Naive thymus-derived CD4-positive, alpha-beta T cell (primary cell): ENCODE results near the gene FCAR. TPM values are rescaled to one million over a fixed set of nuclear protein-coding genes. Genes with fewer than 3 reads are reported as not detected.
A peak's percentile ranks its signal among the peaks of the same experiment; 100 is the strongest.
"Not testable (repeated sequence)": the region's sequence is repeated elsewhere in the genome, so short reads cannot be mapped to it uniquely, and the experiment has no call there.

ENCODE experiments used
- ATAC-seq: fragments of 150-1000 bp; cut with Tn5 transposase; 2 replicates; pipeline ENCODE4 v1.10.0; 2021; ENCODE audit warnings: mild to moderate bottlenecking, moderate library complexity
- CTCF ChIA-PET: fragments of 350-600 bp; sonication (Branson Sonifier 250); formaldehyde crosslinking; loops from one replicate; lab custom pipeline; 2021; ENCODE audit warnings: antibody characterized with exemption; lab: Charles Lee
- POLR2A ChIA-PET: fragments of 350-600 bp; sonication (Branson Sonifier 250); formaldehyde crosslinking; loops from one replicate; lab custom pipeline; 2021; ENCODE audit warnings: antibody characterized with exemption, inconsistent platforms; lab: Charles Lee
- DNase-seq, 9 donors: peaks; one replicate each; pipeline versions ENCODE4 v3.0.0 to v3.0.0-alpha.2; 2020 to 2022; ENCODE audit warnings: mixed read lengths in 1 of 9
- H3K27ac ChIP-seq: one replicate; pipeline ENCODE4 v1.7.0; 2013; ENCODE audit warnings: mild to moderate bottlenecking, low read depth, low read length, moderate library complexity
- H3K27me3 ChIP-seq, 2 donors: one replicate each; pipeline ENCODE4 v1.7.0; 2013; ENCODE audit warnings: low read length in 2 of 2, mild to moderate bottlenecking in 2 of 2, moderate library complexity in 2 of 2; ENCODE audit not compliant: control insufficient read depth in 2 of 2, insufficient read depth in 2 of 2
- H3K36me3 ChIP-seq, 3 experiments: 1 replicate in 2 of 3; 2 replicates in 1 of 3; pipeline ENCODE4 v1.7.0; 2013; ENCODE audit warnings: low read length in 3 of 3, mild to moderate bottlenecking in 3 of 3, moderate library complexity in 1 of 3; ENCODE audit not compliant: insufficient read depth in 3 of 3, control insufficient read depth in 2 of 3
- H3K4me1 ChIP-seq, 2 donors: one replicate each; pipeline ENCODE4 v1.7.0; 2013; ENCODE audit warnings: low read length in 2 of 2, mild to moderate bottlenecking in 2 of 2, moderate library complexity in 1 of 2; ENCODE audit not compliant: control insufficient read depth in 2 of 2, insufficient read depth in 2 of 2
- H3K4me3 ChIP-seq: 2 replicates; pipeline ENCODE4 v1.7.0; 2013; ENCODE audit warnings: mild to moderate bottlenecking, low read length
- H3K9me3 ChIP-seq, 3 experiments: 1 replicate in 2 of 3; 2 replicates in 1 of 3; pipeline ENCODE4 v1.7.0; 2013; ENCODE audit warnings: low read length in 3 of 3; ENCODE audit not compliant: control insufficient read depth in 2 of 3
- H3K27ac Mint-ChIP-seq, 9 donors: one replicate each; pipeline ENCODE4 v1.8.0; 2020 to 2022; ENCODE audit warnings: mixed read lengths in 9 of 9, mild to moderate bottlenecking in 8 of 9, moderate library complexity in 5 of 9, inconsistent platforms in 2 of 9
- H3K27me3 Mint-ChIP-seq, 5 donors: one replicate each; pipeline ENCODE4 v1.8.0; 2021 to 2022; ENCODE audit warnings: mixed read lengths in 5 of 5, mild to moderate bottlenecking in 1 of 5
- H3K36me3 Mint-ChIP-seq, 5 donors: one replicate each; pipeline ENCODE4 v1.8.0; 2020 to 2022; ENCODE audit warnings: mixed read lengths in 5 of 5, mild to moderate bottlenecking in 3 of 5, inconsistent platforms in 1 of 5
- H3K4me1 Mint-ChIP-seq, 7 donors: one replicate each; pipeline ENCODE4 v1.8.0; 2020 to 2022; ENCODE audit warnings: mixed read lengths in 7 of 7, mild to moderate bottlenecking in 3 of 7, inconsistent platforms in 1 of 7
- H3K4me3 Mint-ChIP-seq, 10 donors: one replicate each; pipeline ENCODE4 v1.8.0; 2020 to 2022; ENCODE audit warnings: mild to moderate bottlenecking in 10 of 10, mixed read lengths in 10 of 10, moderate library complexity in 6 of 10, inconsistent platforms in 2 of 10
- H3K9me3 Mint-ChIP-seq, 11 donors: one replicate each; pipeline ENCODE4 v1.8.0; 2020 to 2022; ENCODE audit warnings: mixed read lengths in 11 of 11, mild to moderate bottlenecking in 4 of 11, inconsistent platforms in 1 of 11, moderate library complexity in 1 of 11
- intact Hi-C, 2 donors: fragments of 100-400 bp; cut with micrococcal nuclease; formaldehyde crosslinking; loops; one replicate each; pipeline ENCODE4 v1.15.1; 2023
- polyA plus RNA-seq, 2 donors: library from polyadenylated mRNA; unstranded; fragments of 300-500 nt; fragmentation: Illumina TruSeq; gene quantifications; one replicate each; pipeline ENCODE4 v1.2.3, GENCODE V29; 2021
- total RNA-seq, 6 experiments: library from RNA in 5 of 6; stranded (reverse) in 5 of 6; gene quantifications; 1 replicate in 5 of 6; 2 replicates in 1 of 6; pipeline ENCODE4 v1.2.3 and lab custom pipeline; 2021 to 2026

The FCAR gene
- total and polyA plus RNA-seq, 7 experiments from 2014 or later: 8.5 to 110 TPM; not detected in 5

- H3K27ac ChIP-seq, H3K36me3 Mint-ChIP-seq, H3K36me3 ChIP-seq, H3K4me1 ChIP-seq, ATAC-seq, H3K4me1 Mint-ChIP-seq, H3K27ac Mint-ChIP-seq, H3K4me3 ChIP-seq, intact Hi-C loops, CTCF ChIA-PET, DNase-seq, H3K4me3 Mint-ChIP-seq, H3K27me3 ChIP-seq, H3K9me3 ChIP-seq, POLR2A ChIA-PET: not testable (repeated sequence)
- Mint-ChIP-seq H3K27me3 (peaks cover 0 to 32% (median 17%) of the 10 kb centered on the region in 5 donors), H3K9me3 (peaks cover 0 to 29% (median 9%) of the 10 kb centered on the region in 11 donors)
Measured at GRCh38 chr19:54843171-54843570, 30.9 kb upstream of the FCAR start.

GRCh38 chr19:54850061-54850640 lies 23.9 kb upstream of the FCAR start, which contains the start of gene KIR3DL2:
TSS of gene KIR3DL2 (plus strand) at chr19:54850443. CDS start at chr19:54850476, 33 bp downstream.
- H3K27ac Mint-ChIP-seq: peak within 1 kb of the TSS in 2 of 9 donors; percentile 5 to 45

GRCh38 chr19:54850930-54851329 lies 23.1 kb upstream of the FCAR start:
- no peak for ATAC-seq
- H3K4me3 Mint-ChIP-seq: no peak overlapping the region
- CTCF ChIA-PET: no interaction called here

More at GRCh38 chr19:54850061-54850640, 23.9 kb upstream of the FCAR start, which contains the start of gene KIR3DL2:
- H3K36me3 Mint-ChIP-seq, intact Hi-C loops, POLR2A ChIA-PET, H3K4me1 ChIP-seq, H3K27me3 ChIP-seq, H3K4me1 Mint-ChIP-seq, CTCF ChIA-PET, H3K4me3 ChIP-seq, H3K36me3 ChIP-seq, H3K27ac ChIP-seq, ATAC-seq, H3K9me3 ChIP-seq: not testable (repeated sequence)
- peak within 1 kb of the TSS in 1 of 10 donors; percentile 60 for H3K4me3 Mint-ChIP-seq
- peaks cover 0 to 25% (median 9%) of the 10 kb centered on the region in 11 donors for H3K9me3 Mint-ChIP-seq
- H3K27me3 Mint-ChIP-seq: peaks cover 0 to 49% (median 29%) of the 10 kb centered on the region in 5 donors
- DNase-seq: peak in 1 of 9 donors; percentile 0

GRCh38 chr19:54851353-54851752 lies 22.7 kb upstream of the FCAR start:
- Histone ChIP-seq H3K27ac (no peak overlapping the region), H3K27me3 (no peaks in the 10 kb centered on the region), H3K4me3 (no peak overlapping the region), H3K9me3 (no peaks in the 10 kb centered on the region), H3K36me3 (no peaks in the 10 kb centered on the region), H3K4me1 (no peaks in the 10 kb centered on the region)
- POLR2A ChIA-PET: no interaction called here
- CTCF ChIA-PET: no interaction called here
- intact Hi-C loops: no loop called here
- peaks cover 0 to 4% (median 0%) of the 10 kb centered on the region in 5 donors for H3K36me3 Mint-ChIP-seq
- no peak overlapping the region for H3K27ac Mint-ChIP-seq
- H3K4me1 Mint-ChIP-seq: peaks cover 0 to 9% (median 0%) of the 10 kb centered on the region in 7 donors
- ATAC-seq (peak; percentile 48), DNase-seq (no peak)
- H3K9me3 Mint-ChIP-seq: peaks cover 0 to 17% (median 8%) of the 10 kb centered on the region in 11 donors
- H3K4me3 Mint-ChIP-seq: no peak overlapping the region
- H3K27me3 Mint-ChIP-seq: peaks cover 0 to 56% (median 23%) of the 10 kb centered on the region in 5 donors

More at GRCh38 chr19:54850930-54851329, 23.1 kb upstream of the FCAR start:
- POLR2A ChIA-PET: no interaction called here
- Mint-ChIP-seq H3K9me3 (peaks cover 0 to 19% (median 9%) of the 10 kb centered on the region in 11 donors), H3K36me3 (peaks cover 0 to 4% (median 0%) of the 10 kb centered on the region in 5 donors), H3K27ac (peak overlapping the region in 1 of 9 donors; percentile 5), H3K27me3 (peaks cover 0 to 56% (median 24%) of the 10 kb centered on the region in 5 donors), H3K4me1 (peaks cover 0 to 9% (median 0%) of the 10 kb centered on the region in 7 donors)
- DNase-seq: no peak
- Histone ChIP-seq H3K4me1 (no peaks in the 10 kb centered on the region), H3K36me3 (no peaks in the 10 kb centered on the region), H3K4me3 (no peak overlapping the region), H3K27me3 (no peaks in the 10 kb centered on the region), H3K27ac (no peak overlapping the region), H3K9me3 (no peaks in the 10 kb centered on the region)
- intact Hi-C loops: no loop called here

- H3K4me1 Mint-ChIP-seq, H3K27ac ChIP-seq, H3K9me3 ChIP-seq, H3K36me3 ChIP-seq, DNase-seq, H3K36me3 Mint-ChIP-seq, H3K4me3 ChIP-seq, H3K27me3 ChIP-seq, ATAC-seq, H3K4me3 Mint-ChIP-seq, intact Hi-C loops, H3K4me1 ChIP-seq, POLR2A ChIA-PET, CTCF ChIA-PET: not testable (repeated sequence)
- Mint-ChIP-seq H3K9me3 (peaks cover 0 to 16% (median 2%) of the 10 kb centered on the region in 11 donors), H3K27me3 (peaks cover 3 to 44% (median 15%) of the 10 kb centered on the region in 5 donors), H3K27ac (peak overlapping the region in 1 of 9 donors; percentile 2)
Measured at GRCh38 chr19:54855241-54855640, 18.8 kb upstream of the FCAR start.

GRCh38 chr19:54858476-54858875 lies 15.6 kb upstream of the FCAR start:
- Mint-ChIP-seq H3K27me3 (peaks cover 3 to 35% (median 12%) of the 10 kb centered on the region in 5 donors), H3K9me3 (peaks cover 0 to 25% (median 8%) of the 10 kb centered on the region in 11 donors)
- H3K36me3 Mint-ChIP-seq, H3K9me3 ChIP-seq, H3K27me3 ChIP-seq, H3K36me3 ChIP-seq, H3K4me1 ChIP-seq, POLR2A ChIA-PET, DNase-seq, H3K4me3 Mint-ChIP-seq, H3K27ac ChIP-seq, ATAC-seq, H3K4me1 Mint-ChIP-seq, H3K4me3 ChIP-seq, intact Hi-C loops, CTCF ChIA-PET, H3K27ac Mint-ChIP-seq: not testable (repeated sequence)

GRCh38 chr19:54859421-54859820 lies 14.6 kb upstream of the FCAR start:
- H3K4me1 Mint-ChIP-seq, H3K36me3 ChIP-seq, H3K9me3 ChIP-seq, POLR2A ChIA-PET, H3K4me3 ChIP-seq, H3K27me3 ChIP-seq, H3K4me1 ChIP-seq, CTCF ChIA-PET, DNase-seq, intact Hi-C loops, H3K27ac Mint-ChIP-seq, H3K27ac ChIP-seq, H3K4me3 Mint-ChIP-seq, H3K36me3 Mint-ChIP-seq: not testable (repeated sequence)
- peaks cover 3 to 31% (median 12%) of the 10 kb centered on the region in 5 donors for H3K27me3 Mint-ChIP-seq
- ATAC-seq: peak; percentile 65
- peaks cover 0 to 25% (median 6%) of the 10 kb centered on the region in 11 donors for H3K9me3 Mint-ChIP-seq
